B cell (primary cell): ENCODE measurements around the gene RGS2. TPM values are rescaled to one million over a fixed set of nuclear protein-coding genes. Genes with fewer than 3 reads are reported as not detected.

Experiments
- ATAC-seq: fragments of 200-7000 bp; cut with Tn5 transposase; one replicate; pipeline ENCODE4 v1.10.0; 2021; ENCODE audit warnings: low read depth, mild to moderate bottlenecking, moderate number of reproducible peaks, moderate library complexity
- CTCF ChIA-PET: fragments of 350-600 bp; sonication (Branson Sonifier 250); formaldehyde crosslinking; loops from one replicate; lab custom pipeline; 2021; ENCODE audit warnings: antibody characterized with exemption, inconsistent platforms; lab: Charles Lee
- POLR2A ChIA-PET: fragments of 350-600 bp; sonication (Branson Sonifier 250); formaldehyde crosslinking; loops from one replicate; lab custom pipeline; 2021; ENCODE audit warnings: antibody characterized with exemption; lab: Charles Lee
- DNase-seq: peaks from one replicate; pipeline ENCODE4 v3.0.0; 2013
- H2AFZ ChIP-seq: 2 replicates; pipeline ENCODE4 v1.6.1; 2012; ENCODE audit warnings: mild to moderate bottlenecking, low read depth, low read length; ENCODE audit not compliant: insufficient read depth, poor library complexity, severe bottlenecking
- H3K27ac ChIP-seq, 2 donors: 1 replicate in 1 of 2; 2 replicates in 1 of 2; pipeline ENCODE4 v1.5.1; 2012 to 2013; ENCODE audit warnings: low read length in 2 of 2, mild to moderate bottlenecking in 2 of 2, moderate library complexity in 1 of 2
- H3K27me3 ChIP-seq, 4 experiments: fragments of 200-600 bp in 1 of 4; sonication (generic) in 1 of 4; replicated peaks in 1 of 4; 1 replicate in 2 of 4; 2 replicates in 2 of 4; pipeline versions ENCODE4 v1.6.1 to v1.7.0; 2013 to 2016; ENCODE audit warnings: low read length in 3 of 4, mild to moderate bottlenecking in 2 of 4, mixed read lengths in 1 of 4, moderate library complexity in 1 of 4; ENCODE audit not compliant: insufficient read depth in 4 of 4, control insufficient read depth in 3 of 4; ENCODE audit errors: control extremely low read depth in 1 of 4
- H3K36me3 ChIP-seq, 2 experiments: replicated peaks in 1 of 2; 1 replicate in 1 of 2; 2 replicates in 1 of 2; pipeline versions ENCODE4 v1.6.1 to v1.7.1; 2013; ENCODE audit warnings: low read length in 1 of 2; ENCODE audit not compliant: insufficient read depth in 2 of 2, control insufficient read depth in 1 of 2; ENCODE audit errors: control extremely low read depth in 1 of 2, extremely low read depth in 1 of 2
- H3K4me1 ChIP-seq, 2 donors: fragments of 200-600 bp in 1 of 2; sonication (generic) in 1 of 2; 1 replicate in 1 of 2; 2 replicates in 1 of 2; pipeline versions ENCODE4 v1.5.1 to v1.6.1; 2013 to 2017; ENCODE audit warnings: low read length in 2 of 2; ENCODE audit not compliant: control insufficient read depth in 2 of 2, insufficient read depth in 2 of 2
- H3K4me2 ChIP-seq: replicated peaks from 2 replicates; pipeline ENCODE3; 2012; ENCODE audit warnings: mild to moderate bottlenecking, low read depth, low read length; ENCODE audit not compliant: poor library complexity, severe bottlenecking
- H3K4me3 ChIP-seq, 5 experiments: fragments of 200-600 bp in 1 of 5; sonication (generic) in 1 of 5; 1 replicate in 3 of 5; 2 replicates in 2 of 5; pipeline versions ENCODE4 v1.5.1 to v1.7.0; 2011 to 2016; ENCODE audit warnings: low read length in 4 of 5, mild to moderate bottlenecking in 4 of 5, low read depth in 2 of 5, control low read depth in 1 of 5, moderate library complexity in 1 of 5; ENCODE audit not compliant: insufficient read depth in 1 of 5; ENCODE audit errors: control extremely low read depth in 1 of 5, extremely low read depth in 1 of 5
- H3K79me2 ChIP-seq: fragments of 200-600 bp; sonication (generic); one replicate; pipeline ENCODE4 v1.6.0; 2016; ENCODE audit warnings: low read length; ENCODE audit not compliant: control insufficient read depth, insufficient read depth
- H3K9ac ChIP-seq: fragments of 200-600 bp; sonication (generic); 2 replicates; pipeline ENCODE4 v1.6.1; 2017; ENCODE audit warnings: mild to moderate bottlenecking, low read length, moderate library complexity
- H3K9me3 ChIP-seq, 3 donors: one replicate each; pipeline versions ENCODE4 v1.6.1 to v1.7.1; 2013; ENCODE audit warnings: low read length in 2 of 3; ENCODE audit not compliant: control insufficient read depth in 2 of 3, insufficient read depth in 1 of 3; ENCODE audit errors: control extremely low read depth in 1 of 3
- H4K20me1 ChIP-seq: 2 replicates; pipeline ENCODE4 v1.6.0; 2012; ENCODE audit warnings: mild to moderate bottlenecking, low read length; ENCODE audit not compliant: insufficient read depth, control insufficient read depth, poor library complexity, severe bottlenecking
- H3K27ac Mint-ChIP-seq: one replicate; pipeline ENCODE4 v1.8.0; 2021; ENCODE audit warnings: mixed read lengths
- H3K27me3 Mint-ChIP-seq: one replicate; pipeline ENCODE4 v1.8.0; 2021; ENCODE audit warnings: mixed read lengths
- H3K4me1 Mint-ChIP-seq: one replicate; pipeline ENCODE4 v1.8.0; 2021; ENCODE audit warnings: mixed read lengths
- H3K4me3 Mint-ChIP-seq: one replicate; pipeline ENCODE4 v1.8.0; 2021; ENCODE audit warnings: mixed read lengths
- H3K9me3 Mint-ChIP-seq: one replicate; pipeline ENCODE4 v1.8.0; 2022; ENCODE audit warnings: mixed read lengths; ENCODE audit not compliant: insufficient read depth
- CTCF ChIP-seq: fragments of 200-600 bp; IDR thresholded peaks from one replicate; pipeline ENCODE4 v1.8.0; 2022; ENCODE audit warnings: antibody characterized with exemption, mild to moderate bottlenecking
- EZH2 ChIP-seq: IDR thresholded peaks from 2 replicates; pipeline ENCODE4 v1.6.1; 2012; ENCODE audit warnings: borderline replicate concordance, low read depth, mild to moderate bottlenecking, moderate library complexity, low read length; ENCODE audit not compliant: insufficient read depth, poor library complexity, severe bottlenecking
- WGBS: methylation state at CpG from one replicate; pipeline ENCODE4 v1.1.5; 2013; ENCODE audit warnings: missing lambda C conversion rate; ENCODE audit not compliant: insufficient coverage; 5-methylcytosine and 5-hydroxymethylcytosine counted together
- intact Hi-C: fragments of 100-400 bp; cut with micrococcal nuclease; formaldehyde crosslinking; loops from one replicate; pipeline ENCODE4 v1.10.0; 2022
- polyA plus RNA-seq: library from polyadenylated mRNA; depleted of rRNA; stranded (reverse); fragments of >200 nt; gene quantifications from 2 replicates; pipeline ENCODE4 v1.2.3, GENCODE V29; 2012
- total RNA-seq, 2 donors: library from RNA; stranded (reverse); fragments of 120-200 nt in 1 of 2; gene quantifications; 1 replicate in 1 of 2; 2 replicates in 1 of 2; pipeline versions ENCODE4 v1.2.3 to v1.2.4, GENCODE V29; 2013 to 2022

RGS2 gene
- total and polyA plus RNA-seq, 2 donors (not counting 1 experiment from before 2014, with no cell fraction given): 232 to 247 TPM

GRCh38 chr1:192759104-192759503, 49.7 kb upstream of the RGS2 start:
- Histone ChIP-seq H3K4me2 (no peak overlapping the region), H3K27me3 (peaks cover 0 to 3% (median 0%) of the 10 kb centered on the region in 4 experiments), H3K4me1 (no peaks in the 10 kb centered on the region), H3K79me2 (no peaks in the 10 kb centered on the region), H3K27ac (no peak overlapping the region), H3K9ac (no peak overlapping the region), H4K20me1 (no peaks in the 10 kb centered on the region), H3K4me3 (no peak overlapping the region), H3K36me3 (no peaks in the 10 kb centered on the region), H3K9me3 (no peaks in the 10 kb centered on the region), H2AFZ (no peak overlapping the region)
- ChIA-PET CTCF (no interaction called here), POLR2A (no interaction called here)
- H3K27me3 Mint-ChIP-seq: peaks cover 20% of the 10 kb centered on the region
- intact Hi-C loops: no loop called here
- no peak overlapping the region for H3K4me3 Mint-ChIP-seq
- ATAC-seq: no peak
- H3K4me1 Mint-ChIP-seq: no peaks in the 10 kb centered on the region
- DNase-seq: no peak
- no CpG with 5 or more reads among the region's 1 CpG for WGBS
- H3K27ac Mint-ChIP-seq: no peak overlapping the region
- TF ChIP-seq CTCF (no peak), EZH2 (no peak)
- H3K9me3 Mint-ChIP-seq: no peaks in the 10 kb centered on the region

GRCh38 chr1:192762265-192762664, 46.6 kb upstream of the RGS2 start:
- no peak overlapping the region for H3K9ac ChIP-seq
- CTCF ChIA-PET: no interaction called here

More at GRCh38 chr1:192762265-192762664, 46.6 kb upstream of the RGS2 start:
- Mint-ChIP-seq H3K27ac (no peak overlapping the region), H3K9me3 (no peaks in the 10 kb centered on the region), H3K4me1 (no peaks in the 10 kb centered on the region), H3K27me3 (peaks cover 27% of the 10 kb centered on the region), H3K4me3 (no peak overlapping the region)
- H3K4me3 ChIP-seq: no peak overlapping the region
- no peaks in the 10 kb centered on the region for H3K4me1 ChIP-seq
- H3K36me3 ChIP-seq: no peaks in the 10 kb centered on the region
- intact Hi-C loops: no loop called here
- H3K27ac ChIP-seq: no peak overlapping the region
- no peak for TF ChIP-seq CTCF
- no peak for TF ChIP-seq EZH2
- H4K20me1 ChIP-seq: no peaks in the 10 kb centered on the region
- H2AFZ ChIP-seq: no peak overlapping the region
- no peak for ATAC-seq
- POLR2A ChIA-PET: no interaction called here
- 87% methylated on average over 4 of the region's 4 CpGs for WGBS
- H3K79me2 ChIP-seq: no peaks in the 10 kb centered on the region
- H3K9me3 ChIP-seq: no peaks in the 10 kb centered on the region
- no peak for DNase-seq
- H3K4me2 ChIP-seq: no peak overlapping the region
- peaks cover 0 to 3% (median 0%) of the 10 kb centered on the region in 4 experiments for H3K27me3 ChIP-seq
